GM12878 (cell line): ENCODE results near the gene RHOT1.

Source experiments
- EED ChIP-seq: sonication (generic); IDR thresholded peaks from 2 replicates; pipeline ENCODE4 v1.6.1; 2016; ENCODE audit warnings: antibody characterized with exemption, low read depth
- POLR2A ChIP-seq: IDR thresholded peaks from 2 replicates; pipeline ENCODE4 v1.6.1; 2011; ENCODE audit warnings: low read depth, mild to moderate bottlenecking, low read length
- TF ChIP-seq, protein P1 (sequence below): IDR thresholded peaks from 2 replicates; pipeline ENCODE4 v1.6.1; 2012; ENCODE audit warnings: low read depth, low read length, improper control_type of control experiment

DNA sequence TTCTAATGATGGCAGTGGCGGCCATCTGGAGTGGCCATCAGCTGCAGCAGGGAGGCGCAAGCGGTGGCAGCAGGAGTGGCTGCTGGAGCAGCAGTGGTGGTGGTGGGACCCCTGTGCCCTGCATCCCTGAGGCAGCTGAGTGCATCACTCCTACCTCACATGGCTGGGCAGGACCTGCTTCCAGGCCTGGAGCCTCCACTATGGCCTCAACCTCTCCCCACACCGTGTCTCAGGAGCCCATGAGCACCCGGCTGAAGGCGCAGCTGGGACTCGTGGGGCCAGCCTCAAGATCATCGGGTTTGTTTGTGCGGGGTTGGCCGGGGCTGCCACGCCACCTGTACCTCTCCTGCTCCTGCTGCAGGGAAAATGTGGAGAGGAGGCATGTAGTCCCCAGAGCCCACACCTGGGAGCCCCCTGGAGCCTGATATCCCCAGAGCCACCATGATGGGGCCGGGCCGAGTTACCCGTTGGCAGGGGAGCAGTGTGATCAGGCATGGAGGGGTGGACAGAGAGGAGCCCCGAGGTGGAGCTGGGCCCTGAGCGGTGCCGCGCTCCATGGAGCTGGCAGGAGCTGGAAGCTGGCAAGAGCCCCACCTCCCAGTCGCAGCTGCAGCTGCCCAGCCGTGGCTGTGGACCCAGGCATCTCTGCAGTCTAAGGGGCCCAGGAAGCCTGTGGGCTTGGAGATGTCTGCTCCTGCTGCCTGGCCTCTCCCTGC lies 16.7 kb downstream of the RHOT1 start:
- TF ChIP-seq, protein P1, sequence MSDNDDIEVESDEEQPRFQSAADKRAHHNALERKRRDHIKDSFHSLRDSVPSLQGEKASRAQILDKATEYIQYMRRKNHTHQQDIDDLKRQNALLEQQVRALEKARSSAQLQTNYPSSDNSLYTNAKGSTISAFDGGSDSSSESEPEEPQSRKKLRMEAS = no peak
- no peak for TF ChIP-seq POLR2A
- TF ChIP-seq EED = no peak
